SK-N-SH treated with all-trans-retinoic acid at 6 μM for 48 hours (cell line): ENCODE data around the gene NALF2.

ENCODE experiments used
- ARNTL ChIP-seq: fragments of 450-650 bp; formaldehyde crosslinking; IDR thresholded peaks from 2 replicates; pipeline ENCODE4 v1.5.0; 2020; ENCODE audit warnings: low read depth, mild to moderate bottlenecking, moderate library complexity, borderline replicate concordance
- ESRRG ChIP-seq: fragments of 250-450 bp; sonication (Bioruptor Pico); IDR thresholded peaks from 2 replicates; pipeline ENCODE4 v1.6.1; 2021; ENCODE audit warnings: mild to moderate bottlenecking
- ISL1 ChIP-seq: fragments of 250-450 bp; sonication (Bioruptor Pico); IDR thresholded peaks from 2 replicates; pipeline ENCODE4 v2.1.2; 2022; ENCODE audit warnings: mild to moderate bottlenecking, moderate library complexity
- PATZ1 ChIP-seq: fragments of 250-450 bp; sonication (Bioruptor Pico); IDR thresholded peaks from 2 replicates; pipeline ENCODE4 v1.8.0; 2020; ENCODE audit warnings: mild to moderate bottlenecking, moderate library complexity, borderline replicate concordance
- POU6F1 ChIP-seq: fragments of 250-450 bp; sonication (Bioruptor Pico); IDR thresholded peaks from 2 replicates; pipeline ENCODE4 v1.8.0; 2021; ENCODE audit warnings: low read depth, mild to moderate bottlenecking, moderate library complexity, borderline replicate concordance
- PPARA ChIP-seq: fragments of 250-450 bp; sonication (Bioruptor Pico); IDR thresholded peaks from 2 replicates; pipeline ENCODE4 v1.5.0; 2020; ENCODE audit warnings: mild to moderate bottlenecking, borderline replicate concordance
- RARB ChIP-seq: fragments of 250-450 bp; sonication (Bioruptor Pico); IDR thresholded peaks from 2 replicates; pipeline ENCODE4 v1.8.0; 2021; ENCODE audit warnings: mild to moderate bottlenecking, moderate library complexity
- SNAI2 ChIP-seq: fragments of 250-450 bp; sonication (Bioruptor Pico); IDR thresholded peaks from 2 replicates; pipeline ENCODE4 v1.5.0; 2020; ENCODE audit warnings: mild to moderate bottlenecking, moderate library complexity
- TCF4 ChIP-seq: fragments of 250-450 bp; sonication (Bioruptor Pico); IDR thresholded peaks from 2 replicates; pipeline ENCODE4 v1.8.0; 2021; ENCODE audit warnings: mild to moderate bottlenecking, moderate library complexity, borderline replicate concordance
- TOX ChIP-seq: fragments of 250-450 bp; sonication (Bioruptor Pico); IDR thresholded peaks from 2 replicates; pipeline ENCODE4 v1.8.0; 2021; ENCODE audit warnings: mild to moderate bottlenecking, moderate library complexity, borderline replicate concordance
- ZC3H10 ChIP-seq: fragments of 250-450 bp; sonication (Bioruptor Pico); IDR thresholded peaks from 2 replicates; pipeline ENCODE4 v1.5.1; 2021; ENCODE audit warnings: mild to moderate bottlenecking, moderate library complexity
- ZFP3 ChIP-seq: fragments of 250-450 bp; sonication (Bioruptor Pico); IDR thresholded peaks from 2 replicates; pipeline ENCODE4 v1.5.0; 2020; ENCODE audit warnings: mild to moderate bottlenecking, moderate library complexity
- ZFP30 ChIP-seq: fragments of 450-650 bp; formaldehyde crosslinking; IDR thresholded peaks from 2 replicates; pipeline ENCODE4 v1.5.0; 2022; ENCODE audit warnings: mild to moderate bottlenecking, moderate library complexity

GRCh38 chrX:69522052-69522451 lies 17.9 kb downstream of the NALF2 start:
- no peak for TF ChIP-seq ARNTL (CRISPR knock-in tag)
- TF ChIP-seq RARB (CRISPR knock-in tag), result no peak
- no peak for TF ChIP-seq SNAI2 (CRISPR knock-in tag)
- no peak for TF ChIP-seq ZFP3 (CRISPR knock-in tag)
- no peak for TF ChIP-seq ZC3H10
- TF ChIP-seq POU6F1 (CRISPR knock-in tag), result no peak
- no peak for TF ChIP-seq ESRRG (CRISPR knock-in tag)
- TF ChIP-seq TOX (CRISPR knock-in tag), result no peak
- no peak for TF ChIP-seq PATZ1
- no peak for TF ChIP-seq ZFP30 (CRISPR knock-in tag)
- no peak for TF ChIP-seq TCF4 (CRISPR knock-in tag)
- TF ChIP-seq PPARA, result no peak
- TF ChIP-seq ISL1, result no peak
